GM12874 (cell line): Measurements from ENCODE around the gene OR10V1.

Experiments used
- CTCF ChIP-seq: IDR thresholded peaks from 2 replicates; pipeline ENCODE4 v1.5.1; 2011; ENCODE audit warnings: low read depth, mild to moderate bottlenecking, control low read depth, low read length, moderate library complexity; ENCODE audit not compliant: insufficient read depth

The OR10V1 gene

GRCh38 chr11:59674291-59674690, 39.4 kb downstream of the OR10V1 start:
- no peak for TF ChIP-seq CTCF

DNA sequence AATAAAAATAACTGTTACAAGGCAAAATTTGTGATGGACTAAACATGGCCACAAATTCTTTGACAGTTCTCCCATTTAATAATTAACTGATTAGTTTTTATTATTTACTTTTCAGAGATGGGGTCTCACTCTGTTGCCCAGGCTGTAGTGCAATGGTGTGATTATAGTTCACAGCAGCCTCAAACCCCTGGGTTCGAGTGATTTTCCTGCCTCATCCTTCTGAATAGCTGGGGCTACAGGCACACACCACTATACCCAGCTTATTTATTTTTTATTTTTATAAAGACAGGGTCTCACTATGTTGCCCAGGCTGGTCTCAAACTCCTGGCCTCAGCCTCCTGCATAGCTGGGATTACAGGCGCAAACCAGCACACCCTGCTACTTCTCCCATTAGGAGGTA, 40.4 kb downstream of the OR10V1 start:
- TF ChIP-seq CTCF: no peak

DNA sequence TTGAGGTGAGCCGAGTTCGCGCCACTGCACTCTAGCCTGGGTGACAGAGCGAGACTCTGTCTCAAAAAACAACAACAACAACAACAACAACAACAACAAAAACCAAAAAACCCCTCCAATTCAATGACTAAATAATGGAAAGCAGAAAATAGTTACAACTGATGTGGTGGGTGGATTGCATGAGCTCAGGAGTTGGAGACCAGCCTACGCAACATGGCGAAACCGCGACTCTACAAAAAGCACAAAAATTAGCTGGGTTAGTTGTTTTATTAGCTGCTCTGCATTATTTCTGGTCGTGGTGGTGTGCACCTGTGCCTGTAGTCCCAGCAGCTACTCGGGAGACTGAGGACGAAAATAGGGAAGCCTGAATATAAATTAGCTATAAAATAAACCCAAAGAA, 42.2 kb downstream of the OR10V1 start:
- TF ChIP-seq CTCF: no peak

- no peak for TF ChIP-seq CTCF
Measured at GRCh38 chr11:59669611-59670009, 44.0 kb downstream of the OR10V1 start.

- no peak for TF ChIP-seq CTCF
Measured at GRCh38 chr11:59668950-59669610, 44.6 kb downstream of the OR10V1 start, which contains the start of gene PATL1. Gene PATL1 (minus strand): TSS chr11:59669037. CDS start chr11:59668895, 142 bp downstream.

DNA sequence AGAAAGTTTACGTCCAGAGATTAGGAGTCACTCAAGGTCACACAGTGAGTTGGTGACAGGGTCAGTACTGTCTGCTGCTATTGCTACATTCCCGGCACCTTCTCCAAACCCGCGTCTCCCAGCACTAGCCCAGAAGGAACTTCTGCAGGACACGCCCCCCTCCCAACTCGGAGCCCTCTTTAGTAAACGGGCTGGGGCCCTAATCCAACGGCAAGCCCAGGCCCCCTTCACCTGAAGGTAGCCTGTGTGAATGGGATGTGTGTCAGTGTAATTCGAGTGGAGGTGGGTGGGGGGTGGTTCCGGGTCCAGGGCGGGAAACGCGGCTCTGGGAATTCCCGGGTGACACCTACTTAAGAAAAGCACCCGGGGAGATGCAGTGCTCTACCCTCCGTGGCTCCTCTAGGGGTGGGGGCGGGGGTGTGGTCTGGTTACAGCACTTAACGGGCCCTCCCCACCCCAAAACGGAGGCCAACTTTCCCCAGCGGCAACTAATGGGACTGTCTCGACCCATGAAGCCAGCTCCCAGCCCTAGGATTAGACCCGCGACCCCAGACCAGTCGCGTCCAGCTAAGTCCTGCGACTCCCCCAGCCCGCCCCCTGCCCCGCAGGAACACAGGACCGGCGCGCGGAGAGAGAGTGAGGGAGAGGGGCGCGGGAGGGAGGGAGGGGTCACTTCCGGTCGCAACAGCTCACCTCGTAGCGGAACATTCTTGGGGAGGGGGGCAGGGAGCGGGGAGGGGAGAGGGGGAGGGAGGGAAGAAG, 45.3 kb downstream of the OR10V1 start:
- TF ChIP-seq CTCF: peak; percentile 23; the same call in 1 of the 2 replicates

- no peak for TF ChIP-seq CTCF
Measured at GRCh38 chr11:59667812-59668187, 45.8 kb downstream of the OR10V1 start.
